ENCODE measurements around the gene PRLR.

Gene PRLR

GRCh38 chr5:35096216-35096615 lies 134.1 kb downstream of the PRLR start:
- no peaks in the 10 kb centered on the region for H3K36me3 ChIP-seq (ENCODE audit: control insufficient read depth in 2 of 2, insufficient read depth in 2 of 2, low read length in 2 of 2)
- no peaks in the 10 kb centered on the region for H3K9me3 ChIP-seq (ENCODE audit: control insufficient read depth in 2 of 2, low read length in 2 of 2)
- H3K4me3 ChIP-seq (ENCODE audit: low read length in 2 of 2), result no peak overlapping the region
- H3K9ac ChIP-seq (ENCODE audit: low read depth in 1 of 2, low read length in 2 of 2), result no peak overlapping the region
- H3K27me3 ChIP-seq (ENCODE audit: control insufficient read depth in 2 of 2, insufficient read depth in 2 of 2, low read length in 2 of 2), result no peaks in the 10 kb centered on the region
- H3K4me1 ChIP-seq (ENCODE audit: control insufficient read depth in 2 of 2, insufficient read depth in 2 of 2, low read length in 2 of 2), result peaks cover 8 to 9% of the 10 kb centered on the region in 2 donors
- H3K27ac ChIP-seq (ENCODE audit: low read depth in 2 of 2, low read length in 2 of 2), result no peak overlapping the region

GRCh38 chr5:35095366-35095765 lies 134.9 kb downstream of the PRLR start:
- H3K27me3 ChIP-seq (ENCODE audit: control insufficient read depth in 2 of 2, insufficient read depth in 2 of 2, low read length in 2 of 2), result no peaks in the 10 kb centered on the region
- no peak overlapping the region for H3K27ac ChIP-seq (ENCODE audit: low read depth in 2 of 2, low read length in 2 of 2)
- H3K9me3 ChIP-seq (ENCODE audit: control insufficient read depth in 2 of 2, low read length in 2 of 2), result no peaks in the 10 kb centered on the region
- H3K4me3 ChIP-seq (ENCODE audit: low read length in 2 of 2), result no peak overlapping the region
- H3K4me1 ChIP-seq (ENCODE audit: control insufficient read depth in 2 of 2, insufficient read depth in 2 of 2, low read length in 2 of 2), result peaks cover 8 to 9% of the 10 kb centered on the region in 2 donors
- H3K9ac ChIP-seq (ENCODE audit: low read depth in 1 of 2, low read length in 2 of 2), result no peak overlapping the region
- no peaks in the 10 kb centered on the region for H3K36me3 ChIP-seq (ENCODE audit: control insufficient read depth in 2 of 2, insufficient read depth in 2 of 2, low read length in 2 of 2)

- Histone ChIP-seq H3K27ac (ENCODE audit: low read depth in 2 of 2, low read length in 2 of 2) (no peak overlapping the region), H3K4me3 (ENCODE audit: low read length in 2 of 2) (no peak overlapping the region), H3K9me3 (ENCODE audit: control insufficient read depth in 2 of 2, low read length in 2 of 2) (no peaks in the 10 kb centered on the region), H3K27me3 (ENCODE audit: control insufficient read depth in 2 of 2, insufficient read depth in 2 of 2, low read length in 2 of 2) (no peaks in the 10 kb centered on the region), H3K4me1 (ENCODE audit: control insufficient read depth in 2 of 2, insufficient read depth in 2 of 2, low read length in 2 of 2) (peaks cover 8 to 9% of the 10 kb centered on the region in 2 donors), H3K9ac (ENCODE audit: low read depth in 1 of 2, low read length in 2 of 2) (no peak overlapping the region), H3K36me3 (ENCODE audit: control insufficient read depth in 2 of 2, insufficient read depth in 2 of 2, low read length in 2 of 2) (no peaks in the 10 kb centered on the region)
Measured at GRCh38 chr5:35094948-35095347, 135.3 kb downstream of the PRLR start.

- Histone ChIP-seq H3K27me3 (ENCODE audit: control insufficient read depth in 2 of 2, insufficient read depth in 2 of 2, low read length in 2 of 2) (no peaks in the 10 kb centered on the region), H3K27ac (ENCODE audit: low read depth in 2 of 2, low read length in 2 of 2) (no peak overlapping the region), H3K36me3 (ENCODE audit: control insufficient read depth in 2 of 2, insufficient read depth in 2 of 2, low read length in 2 of 2) (no peaks in the 10 kb centered on the region), H3K9me3 (ENCODE audit: control insufficient read depth in 2 of 2, low read length in 2 of 2) (no peaks in the 10 kb centered on the region), H3K4me3 (ENCODE audit: low read length in 2 of 2) (no peak overlapping the region), H3K9ac (ENCODE audit: low read depth in 1 of 2, low read length in 2 of 2) (no peak overlapping the region), H3K4me1 (ENCODE audit: control insufficient read depth in 2 of 2, insufficient read depth in 2 of 2, low read length in 2 of 2) (peaks cover 8 to 9% of the 10 kb centered on the region in 2 donors)
Measured at GRCh38 chr5:35092703-35093102, 137.6 kb downstream of the PRLR start.

DNA sequence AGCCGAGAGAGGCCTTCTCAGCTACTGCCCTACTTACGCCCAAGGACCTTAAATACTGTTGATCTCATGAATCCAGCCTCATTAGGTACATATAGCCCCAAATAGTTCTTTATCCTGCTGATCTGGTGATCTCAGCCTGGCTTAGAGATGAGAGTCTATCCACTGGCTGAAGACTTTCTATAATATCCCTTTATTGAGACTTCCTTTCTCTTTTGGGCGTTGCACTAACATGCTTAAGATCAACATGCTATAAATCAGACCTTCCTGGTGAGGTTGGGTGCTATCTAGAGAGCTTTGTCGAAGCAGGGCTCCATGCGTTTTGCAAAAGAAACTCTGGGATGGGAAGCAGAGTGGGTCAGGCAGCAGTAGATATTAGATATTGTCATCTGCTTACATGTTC lies 138.6 kb downstream of the PRLR start:
- H3K36me3 ChIP-seq (ENCODE audit: control insufficient read depth in 2 of 2, insufficient read depth in 2 of 2, low read length in 2 of 2), result no peaks in the 10 kb centered on the region
- peaks cover 8 to 9% of the 10 kb centered on the region in 2 donors for H3K4me1 ChIP-seq (ENCODE audit: control insufficient read depth in 2 of 2, insufficient read depth in 2 of 2, low read length in 2 of 2)
- peak overlapping the region in 1 of 2 donors; percentile 66 for H3K27ac ChIP-seq (ENCODE audit: low read depth in 2 of 2, low read length in 2 of 2)
- H3K9ac ChIP-seq (ENCODE audit: low read depth in 1 of 2, low read length in 2 of 2), result no peak overlapping the region
- H3K27me3 ChIP-seq (ENCODE audit: control insufficient read depth in 2 of 2, insufficient read depth in 2 of 2, low read length in 2 of 2), result no peaks in the 10 kb centered on the region
- no peaks in the 10 kb centered on the region for H3K9me3 ChIP-seq (ENCODE audit: control insufficient read depth in 2 of 2, low read length in 2 of 2)
- no peak overlapping the region for H3K4me3 ChIP-seq (ENCODE audit: low read length in 2 of 2)

DNA sequence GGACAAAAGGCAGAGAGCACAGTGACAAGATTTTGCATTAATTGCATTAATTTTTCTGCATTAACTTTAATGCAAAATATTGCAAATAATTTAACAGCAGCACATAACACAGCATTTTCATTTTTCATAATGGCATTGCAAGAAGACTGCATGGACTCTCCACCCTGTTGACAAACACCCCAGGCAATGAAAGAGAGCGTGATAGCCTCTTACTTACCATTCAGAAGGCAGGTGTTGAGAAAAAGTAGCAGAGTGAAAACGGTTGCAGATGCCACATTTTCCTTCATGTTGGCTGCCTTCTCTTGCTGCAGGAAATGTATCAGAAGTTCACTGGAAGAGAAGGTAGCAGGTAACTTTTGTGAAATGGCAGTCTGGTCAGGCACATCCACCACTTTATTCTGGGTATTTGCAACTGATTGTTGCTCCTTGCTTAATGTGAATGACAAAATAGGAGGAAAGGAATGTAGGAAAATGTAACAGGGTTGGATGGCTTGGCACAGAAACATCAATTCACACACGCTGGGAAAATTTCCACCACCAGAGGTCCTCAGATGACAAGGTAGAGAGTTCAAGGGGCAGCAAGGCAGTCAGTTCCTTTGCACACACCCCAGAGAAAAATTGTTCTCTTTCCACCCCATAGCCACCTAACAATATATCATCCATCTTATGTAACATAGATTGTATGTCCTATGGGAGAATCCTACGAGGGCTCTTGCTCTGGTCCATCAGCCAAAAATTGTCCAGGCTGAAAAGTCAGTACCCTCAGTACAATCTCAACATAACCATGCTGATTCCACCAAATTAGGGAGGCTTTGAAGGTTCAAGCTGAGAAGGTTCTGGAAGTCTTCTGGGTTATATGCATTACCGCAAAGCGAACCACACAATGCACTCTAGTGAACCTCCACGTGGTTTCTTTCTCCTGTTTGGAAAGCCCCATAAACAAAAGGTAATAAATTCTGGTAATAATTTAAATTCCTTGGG lies 140.7 kb downstream of the PRLR start:
- Histone ChIP-seq H3K4me3 (ENCODE audit: low read length in 2 of 2) (no peak overlapping the region), H3K27ac (ENCODE audit: low read depth in 2 of 2, low read length in 2 of 2) (no peak overlapping the region), H3K4me1 (ENCODE audit: control insufficient read depth in 2 of 2, insufficient read depth in 2 of 2, low read length in 2 of 2) (peaks cover 8 to 9% of the 10 kb centered on the region in 2 donors), H3K9me3 (ENCODE audit: control insufficient read depth in 2 of 2, low read length in 2 of 2) (no peaks in the 10 kb centered on the region), H3K27me3 (ENCODE audit: control insufficient read depth in 2 of 2, insufficient read depth in 2 of 2, low read length in 2 of 2) (no peaks in the 10 kb centered on the region), H3K36me3 (ENCODE audit: control insufficient read depth in 2 of 2, insufficient read depth in 2 of 2, low read length in 2 of 2) (peaks cover 0 to 4% of the 10 kb centered on the region in 2 donors), H3K9ac (ENCODE audit: low read depth in 1 of 2, low read length in 2 of 2) (no peak overlapping the region)

DNA sequence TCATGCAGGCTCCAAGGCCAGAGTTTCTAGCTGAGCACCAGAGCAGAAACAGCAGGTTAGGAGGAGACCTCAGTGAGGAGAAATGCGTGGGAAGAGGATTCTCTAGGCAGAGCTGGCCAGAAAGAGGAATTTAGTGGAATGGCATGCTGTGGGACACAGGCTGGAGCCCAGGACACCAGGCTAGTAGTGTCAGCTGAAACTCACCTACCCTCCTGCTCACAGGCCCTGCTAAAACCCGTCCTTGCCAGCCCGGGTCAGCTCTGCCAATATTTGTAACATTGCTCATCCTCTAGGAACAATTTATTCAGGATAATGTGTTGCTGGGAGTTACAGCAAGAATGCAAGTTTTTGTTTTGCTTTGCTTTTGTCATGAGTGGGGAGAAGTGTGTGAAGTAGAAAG lies 142.3 kb downstream of the PRLR start:
- H3K4me3 ChIP-seq (ENCODE audit: low read length in 2 of 2), result no peak overlapping the region
- H3K4me1 ChIP-seq (ENCODE audit: control insufficient read depth in 2 of 2, insufficient read depth in 2 of 2, low read length in 2 of 2), result peaks cover 4 to 9% of the 10 kb centered on the region in 2 donors
- no peak overlapping the region for H3K9ac ChIP-seq (ENCODE audit: low read depth in 1 of 2, low read length in 2 of 2)
- H3K9me3 ChIP-seq (ENCODE audit: control insufficient read depth in 2 of 2, low read length in 2 of 2), result no peaks in the 10 kb centered on the region
- H3K27ac ChIP-seq (ENCODE audit: low read depth in 2 of 2, low read length in 2 of 2), result no peak overlapping the region
- H3K27me3 ChIP-seq (ENCODE audit: control insufficient read depth in 2 of 2, insufficient read depth in 2 of 2, low read length in 2 of 2), result no peaks in the 10 kb centered on the region
- H3K36me3 ChIP-seq (ENCODE audit: control insufficient read depth in 2 of 2, insufficient read depth in 2 of 2, low read length in 2 of 2), result peaks cover 0 to 4% of the 10 kb centered on the region in 2 donors

DNA sequence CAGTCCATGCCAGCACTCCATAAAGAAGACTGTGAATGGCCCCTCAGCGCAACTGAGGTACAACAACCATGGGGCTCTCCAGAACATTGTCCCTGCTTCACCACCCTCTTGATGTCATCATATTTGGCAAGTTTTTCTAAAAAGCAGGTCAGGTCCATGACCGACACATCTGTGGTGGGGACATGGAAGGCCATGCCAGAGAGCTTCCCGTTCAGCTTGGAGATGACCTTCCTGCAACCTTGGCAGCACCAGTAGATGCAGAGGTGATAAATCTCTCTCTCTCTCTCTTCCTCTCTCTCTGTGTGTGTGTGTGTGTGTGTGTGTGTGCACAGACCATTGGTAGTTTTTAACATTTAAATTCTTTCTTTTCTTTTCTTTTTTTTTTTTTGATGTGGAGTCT lies 147.1 kb downstream of the PRLR start:
- Histone ChIP-seq H3K4me3 (ENCODE audit: low read length in 2 of 2) (no peak overlapping the region), H3K27ac (ENCODE audit: low read depth in 2 of 2, low read length in 2 of 2) (no peak overlapping the region), H3K36me3 (ENCODE audit: control insufficient read depth in 2 of 2, insufficient read depth in 2 of 2, low read length in 2 of 2) (peaks cover 0 to 4% of the 10 kb centered on the region in 2 donors), H3K9me3 (ENCODE audit: control insufficient read depth in 2 of 2, low read length in 2 of 2) (no peaks in the 10 kb centered on the region), H3K9ac (ENCODE audit: low read depth in 1 of 2, low read length in 2 of 2) (no peak overlapping the region), H3K27me3 (ENCODE audit: control insufficient read depth in 2 of 2, insufficient read depth in 2 of 2, low read length in 2 of 2) (no peaks in the 10 kb centered on the region), H3K4me1 (ENCODE audit: control insufficient read depth in 2 of 2, insufficient read depth in 2 of 2, low read length in 2 of 2) (no peaks in the 10 kb centered on the region)

DNA sequence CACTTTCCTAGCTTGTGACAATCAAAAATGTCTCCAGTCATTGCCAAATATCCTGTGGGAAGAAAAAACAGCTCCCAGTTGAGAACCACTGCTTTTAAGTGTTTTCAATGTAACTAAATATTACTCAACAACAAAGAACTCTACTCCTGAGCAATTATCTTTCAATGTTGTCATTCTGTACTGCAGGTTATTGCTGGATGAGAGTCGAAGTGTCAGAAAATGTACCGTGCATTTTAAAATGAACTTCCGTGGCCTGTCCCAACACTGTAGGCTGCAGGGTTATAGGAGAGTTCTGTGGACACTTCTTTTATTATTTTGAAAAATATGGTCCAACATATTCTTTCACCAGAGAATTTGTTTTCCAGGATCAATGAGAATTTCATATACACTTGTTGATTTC lies 147.8 kb downstream of the PRLR start:
- no peak overlapping the region for H3K4me3 ChIP-seq (ENCODE audit: low read length in 2 of 2)
- peaks cover 0 to 4% of the 10 kb centered on the region in 2 donors for H3K36me3 ChIP-seq (ENCODE audit: control insufficient read depth in 2 of 2, insufficient read depth in 2 of 2, low read length in 2 of 2)
- no peaks in the 10 kb centered on the region for H3K4me1 ChIP-seq (ENCODE audit: control insufficient read depth in 2 of 2, insufficient read depth in 2 of 2, low read length in 2 of 2)
- H3K27me3 ChIP-seq (ENCODE audit: control insufficient read depth in 2 of 2, insufficient read depth in 2 of 2, low read length in 2 of 2), result no peaks in the 10 kb centered on the region
- H3K9me3 ChIP-seq (ENCODE audit: control insufficient read depth in 2 of 2, low read length in 2 of 2), result no peaks in the 10 kb centered on the region
- H3K9ac ChIP-seq (ENCODE audit: low read depth in 1 of 2, low read length in 2 of 2), result no peak overlapping the region
- no peak overlapping the region for H3K27ac ChIP-seq (ENCODE audit: low read depth in 2 of 2, low read length in 2 of 2)

DNA sequence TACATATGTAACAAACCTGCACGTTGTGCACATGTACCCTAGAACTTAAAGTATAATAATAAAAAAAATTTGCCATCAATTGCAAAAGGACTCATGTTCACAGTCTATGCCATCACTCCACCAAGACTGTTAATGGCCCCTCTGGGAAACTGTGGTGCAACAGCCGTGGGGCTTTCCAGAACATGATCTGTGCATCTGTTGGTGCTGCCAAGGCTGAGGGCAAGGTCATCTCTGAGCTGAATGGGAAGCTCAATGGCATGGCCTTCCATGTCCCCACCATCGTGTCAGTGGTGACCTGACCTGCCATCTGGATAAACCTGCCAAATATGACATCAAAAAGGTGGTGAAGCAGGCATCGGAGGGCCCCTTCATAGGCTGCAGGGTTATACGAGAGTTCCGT lies 149.2 kb downstream of the PRLR start:
- Histone ChIP-seq H3K36me3 (ENCODE audit: control insufficient read depth in 2 of 2, insufficient read depth in 2 of 2, low read length in 2 of 2) (peaks cover 0 to 4% of the 10 kb centered on the region in 2 donors), H3K9me3 (ENCODE audit: control insufficient read depth in 2 of 2, low read length in 2 of 2) (no peaks in the 10 kb centered on the region), H3K9ac (ENCODE audit: low read depth in 1 of 2, low read length in 2 of 2) (no peak overlapping the region), H3K4me1 (ENCODE audit: control insufficient read depth in 2 of 2, insufficient read depth in 2 of 2, low read length in 2 of 2) (no peaks in the 10 kb centered on the region), H3K4me3 (ENCODE audit: low read length in 2 of 2) (no peak overlapping the region), H3K27me3 (ENCODE audit: control insufficient read depth in 2 of 2, insufficient read depth in 2 of 2, low read length in 2 of 2) (no peaks in the 10 kb centered on the region), H3K27ac (ENCODE audit: low read depth in 2 of 2, low read length in 2 of 2) (no peak overlapping the region)

All from mucosa of rectum (tissue), 2 donors.